Measurements from ENCODE around the gene TTLL8.

DNA sequence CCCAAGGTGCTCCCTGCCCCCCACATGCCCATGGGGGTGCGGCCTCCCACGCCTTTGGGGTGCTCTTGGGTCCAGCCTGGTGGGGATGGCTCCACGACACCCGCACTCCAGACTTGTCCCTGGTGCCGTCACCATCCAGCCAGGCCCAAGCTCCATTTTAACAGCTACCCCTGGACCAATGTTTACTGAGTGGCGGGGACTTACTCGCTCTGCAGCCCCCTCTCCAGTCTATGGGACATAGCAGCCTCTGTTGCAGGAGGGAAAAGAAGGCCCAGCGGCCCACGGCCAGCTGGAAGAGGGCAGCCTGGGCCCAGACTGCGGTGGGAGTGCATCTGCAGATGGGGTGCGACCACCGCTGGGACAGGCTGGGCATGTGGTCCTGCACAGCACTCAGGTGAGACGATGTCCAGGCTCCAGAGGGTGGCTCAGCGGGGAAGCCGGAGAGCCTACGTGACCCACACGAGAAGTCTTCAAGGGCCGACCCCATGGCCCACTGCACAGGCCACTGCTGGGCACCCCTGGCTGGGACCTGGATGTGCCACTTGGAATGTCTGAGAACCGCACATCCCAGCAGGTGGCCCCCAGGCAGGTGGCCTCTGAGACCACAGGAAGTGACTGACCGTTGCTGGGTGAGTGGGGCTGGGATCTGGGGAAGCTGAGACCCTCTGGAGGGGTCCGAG lies 63.6 kb downstream of the TTLL8 start:
- TF ChIP-seq, protein P1, sequence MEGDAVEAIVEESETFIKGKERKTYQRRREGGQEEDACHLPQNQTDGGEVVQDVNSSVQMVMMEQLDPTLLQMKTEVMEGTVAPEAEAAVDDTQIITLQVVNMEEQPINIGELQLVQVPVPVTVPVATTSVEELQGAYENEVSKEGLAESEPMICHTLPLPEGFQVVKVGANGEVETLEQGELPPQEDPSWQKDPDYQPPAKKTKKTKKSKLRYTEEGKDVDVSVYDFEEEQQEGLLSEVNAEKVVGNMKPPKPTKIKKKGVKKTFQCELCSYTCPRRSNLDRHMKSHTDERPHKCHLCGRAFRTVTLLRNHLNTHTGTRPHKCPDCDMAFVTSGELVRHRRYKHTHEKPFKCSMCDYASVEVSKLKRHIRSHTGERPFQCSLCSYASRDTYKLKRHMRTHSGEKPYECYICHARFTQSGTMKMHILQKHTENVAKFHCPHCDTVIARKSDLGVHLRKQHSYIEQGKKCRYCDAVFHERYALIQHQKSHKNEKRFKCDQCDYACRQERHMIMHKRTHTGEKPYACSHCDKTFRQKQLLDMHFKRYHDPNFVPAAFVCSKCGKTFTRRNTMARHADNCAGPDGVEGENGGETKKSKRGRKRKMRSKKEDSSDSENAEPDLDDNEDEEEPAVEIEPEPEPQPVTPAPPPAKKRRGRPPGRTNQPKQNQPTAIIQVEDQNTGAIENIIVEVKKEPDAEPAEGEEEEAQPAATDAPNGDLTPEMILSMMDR (conservative IDR thresholded peaks at IDR 0.05; ENCODE audit: low read depth, low read length) = no peak
- TF ChIP-seq EZH2 (IDR thresholded peaks at IDR 0.05; ENCODE audit: low read length, unreplicated experiment) = no peak

Data from PC-3 (cell line).